ENCODE results near the gene TMEM239.
A peak's percentile ranks its signal among the peaks of the same experiment; 100 is the strongest.
"Not testable (repeated sequence)": the region's sequence is repeated elsewhere in the genome, so short reads cannot be mapped to it uniquely, and the experiment has no call there.

The TMEM239 gene

GRCh38 chr20:2820896-2821869 lies 5.0 kb downstream of the TMEM239 start:
- no peak for DNase-seq (ENCODE audit: low read depth)

DNA sequence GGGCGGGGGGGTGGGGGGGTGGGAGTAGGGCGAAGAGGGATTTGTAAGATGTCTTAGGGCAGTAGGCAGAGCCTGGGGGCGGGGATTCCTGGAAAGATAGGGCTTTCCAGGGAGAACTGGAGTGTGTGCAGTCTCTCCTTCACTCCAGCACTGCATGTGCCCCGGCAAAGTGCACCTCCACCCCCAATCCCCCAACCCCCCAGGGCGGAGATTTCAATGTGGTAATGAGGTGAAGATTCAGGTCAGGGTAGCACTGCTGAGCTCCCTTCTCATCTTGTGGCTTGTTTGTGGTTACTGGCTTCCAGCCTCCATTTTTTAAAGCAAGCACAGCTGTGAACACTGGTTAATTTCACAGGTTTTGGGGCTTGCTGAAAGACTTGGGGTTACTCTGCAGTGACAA lies 5.9 kb downstream of the TMEM239 start:
- DNase-seq (ENCODE audit: low read depth): no peak

GRCh38 chr20:2825761-2826160 lies 9.6 kb downstream of the TMEM239 start:
- DNase-seq (ENCODE audit: low read depth): no peak

DNA sequence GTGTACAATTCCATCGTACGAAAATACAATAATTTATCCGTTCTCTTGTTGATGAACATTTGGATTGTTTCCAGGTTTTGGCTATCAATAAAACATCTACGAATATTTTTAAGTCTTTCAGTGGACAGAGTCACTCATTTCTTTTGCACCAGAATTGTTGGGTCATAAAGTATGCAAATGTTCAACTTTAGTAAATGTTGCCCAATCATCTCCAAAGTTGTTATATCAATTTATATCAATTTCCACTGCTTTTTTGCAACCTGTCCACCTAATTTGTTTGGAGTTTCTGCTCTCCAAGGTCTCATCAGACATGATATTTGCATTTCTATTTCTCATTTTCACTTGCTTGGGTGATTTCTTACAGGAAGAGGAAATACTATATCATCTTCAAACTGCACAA lies 10.5 kb downstream of the TMEM239 start:
- no peak for DNase-seq (ENCODE audit: low read depth)

- DNase-seq (ENCODE audit: low read depth): no peak
Observed at GRCh38 chr20:2829376-2829775, 13.2 kb downstream of the TMEM239 start.

DNA sequence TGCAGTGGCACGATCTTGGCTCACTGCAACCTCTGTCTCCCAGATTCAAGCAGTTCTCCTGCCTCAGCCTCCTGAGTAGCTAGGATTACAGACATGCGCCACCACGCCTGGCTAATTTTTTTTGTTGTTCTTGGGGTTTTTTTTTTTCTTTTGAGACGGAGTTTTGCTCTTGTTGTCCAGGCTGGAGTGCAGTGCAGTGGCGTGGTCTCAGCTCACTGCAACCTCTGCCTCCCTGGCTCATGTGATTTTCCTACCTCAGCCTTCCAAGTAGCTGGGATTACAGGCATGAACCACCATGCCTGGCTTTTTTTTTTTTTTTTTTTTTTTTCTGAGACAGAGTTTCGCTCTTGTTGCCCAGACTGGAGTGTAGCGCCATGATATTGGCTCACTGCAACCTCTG lies 15.0 kb downstream of the TMEM239 start:
- not testable (repeated sequence) for DNase-seq (ENCODE audit: low read depth)

DNA sequence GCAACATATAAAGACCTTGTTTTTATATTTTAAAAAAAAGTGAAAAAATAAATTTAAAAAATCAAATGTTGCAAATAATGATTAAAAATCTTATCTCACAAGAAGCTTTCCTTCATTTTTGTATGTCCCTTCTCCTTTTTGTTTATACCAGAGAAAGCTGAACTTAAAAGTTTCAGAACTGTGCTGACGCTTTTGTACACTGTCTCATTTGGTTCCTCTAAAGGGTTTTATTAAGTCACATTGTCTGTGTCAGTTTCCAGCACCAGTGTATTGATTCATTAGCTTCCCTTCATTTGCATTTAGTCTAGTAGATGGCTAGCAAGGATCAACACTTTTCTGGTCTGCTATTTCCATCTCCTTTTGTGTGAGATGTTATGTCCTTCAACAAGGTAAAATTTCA lies 17.6 kb downstream of the TMEM239 start:
- no peak for DNase-seq (ENCODE audit: low read depth)

GRCh38 chr20:2834401-2835110 lies 18.4 kb downstream of the TMEM239 start:
- DNase-seq (ENCODE audit: low read depth): no peak

DNA sequence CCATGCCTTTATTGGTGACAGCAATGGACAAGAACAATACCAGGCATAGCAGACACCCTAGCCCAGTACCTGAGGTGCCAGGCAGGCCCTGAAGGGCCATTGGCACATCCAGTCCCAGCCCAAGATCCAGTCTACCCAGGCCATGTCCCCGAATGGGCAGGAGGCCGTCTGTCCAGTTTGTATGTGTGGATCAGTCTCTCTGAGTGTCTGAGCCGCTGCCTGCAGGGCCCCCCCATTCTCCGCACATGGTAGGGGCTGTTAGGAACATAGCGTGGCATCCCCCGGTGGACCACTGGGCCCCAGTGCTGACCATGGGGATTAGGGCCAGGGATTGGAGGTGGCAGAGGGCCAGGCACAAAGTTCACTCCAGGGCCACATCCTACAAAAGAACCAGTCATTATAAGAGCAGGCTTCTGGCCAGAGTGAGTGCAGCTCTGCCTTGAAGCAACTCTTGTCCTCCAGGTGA lies 19.2 kb downstream of the TMEM239 start:
- no peak for DNase-seq (ENCODE audit: low read depth)

DNA sequence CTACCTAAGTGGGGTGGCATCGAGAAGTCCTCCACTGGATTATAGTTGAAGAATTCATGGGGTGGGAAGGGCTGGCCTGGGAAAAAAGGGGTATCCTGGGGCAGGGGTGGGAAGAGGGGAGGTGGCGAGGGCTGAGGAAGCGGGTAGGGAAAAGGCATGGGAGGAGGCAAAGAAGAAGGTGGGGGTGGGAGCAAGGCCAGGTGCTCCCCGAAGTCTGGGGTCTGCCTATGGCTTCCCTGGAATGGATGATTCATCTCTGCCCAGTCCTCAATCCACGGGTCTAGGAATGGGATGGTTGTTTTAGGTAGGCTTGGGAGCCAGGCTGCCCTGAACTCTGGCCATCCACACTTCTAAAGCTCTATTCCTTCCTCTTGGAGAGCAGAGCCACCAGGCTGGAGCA lies 19.9 kb downstream of the TMEM239 start:
- no peak for DNase-seq (ENCODE audit: low read depth)

DNA sequence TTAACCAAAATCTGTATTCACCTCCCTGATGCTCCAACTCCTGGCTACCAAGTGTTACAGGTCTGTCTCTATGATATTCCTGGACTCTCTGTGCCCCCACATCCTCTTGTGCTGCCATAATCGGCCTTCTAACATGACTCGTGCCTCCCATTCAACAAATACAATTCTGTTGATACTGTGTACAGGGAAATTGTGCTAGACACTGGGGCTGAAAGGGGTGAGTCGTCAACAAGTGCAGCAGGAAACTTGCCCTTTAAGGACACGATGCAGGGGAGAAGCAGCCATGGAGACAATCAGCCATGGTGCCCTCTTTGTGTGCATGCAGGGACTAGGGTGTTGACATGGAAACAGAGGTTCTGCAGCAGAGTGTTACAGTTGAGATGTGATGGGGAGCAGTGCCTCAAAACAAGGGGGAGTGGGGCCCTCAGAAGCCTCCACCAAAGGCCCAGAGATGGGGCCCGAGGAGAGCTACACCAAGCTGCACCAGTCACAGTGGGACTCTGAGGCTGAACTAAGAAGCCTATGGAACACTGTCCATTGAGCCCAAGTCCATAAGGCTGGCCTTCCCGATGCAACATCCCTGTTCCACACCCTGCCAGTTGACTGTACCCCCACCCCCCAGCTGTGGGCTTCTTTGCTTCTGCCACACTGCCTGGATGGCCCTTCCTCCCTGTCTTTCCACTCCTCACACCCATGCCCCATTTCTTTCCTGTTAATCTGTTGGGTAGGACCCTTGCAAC lies 21.2 kb downstream of the TMEM239 start:
- no peak for DNase-seq (ENCODE audit: low read depth)

GRCh38 chr20:2838170-2838797 lies 22.1 kb downstream of the TMEM239 start:
- no peak for DNase-seq (ENCODE audit: low read depth)

GRCh38 chr20:2838847-2839671 lies 22.9 kb downstream of the TMEM239 start:
- DNase-seq (ENCODE audit: low read depth): no peak

DNA sequence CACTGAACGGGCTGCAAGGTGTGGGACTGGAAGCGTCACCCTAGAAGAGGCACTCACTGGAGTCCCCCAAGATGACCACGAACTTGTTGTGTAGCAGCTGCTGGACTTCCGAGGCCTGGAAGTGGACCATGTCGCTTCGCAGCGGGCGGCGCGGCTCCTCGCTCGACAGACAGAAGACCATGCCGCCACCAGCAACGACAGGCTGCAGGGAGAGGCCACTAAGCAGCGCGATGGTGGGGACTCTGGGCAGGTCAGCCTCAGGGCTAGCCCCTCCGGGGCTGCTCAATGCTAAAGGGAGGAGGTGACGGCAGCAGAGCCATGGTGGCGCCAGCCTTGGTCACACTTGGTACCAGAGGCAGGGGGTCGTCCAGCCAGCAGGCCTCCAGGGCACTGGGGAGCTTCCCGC lies 23.6 kb downstream of the TMEM239 start:
- DNase-seq (ENCODE audit: low read depth): no peak

DNA sequence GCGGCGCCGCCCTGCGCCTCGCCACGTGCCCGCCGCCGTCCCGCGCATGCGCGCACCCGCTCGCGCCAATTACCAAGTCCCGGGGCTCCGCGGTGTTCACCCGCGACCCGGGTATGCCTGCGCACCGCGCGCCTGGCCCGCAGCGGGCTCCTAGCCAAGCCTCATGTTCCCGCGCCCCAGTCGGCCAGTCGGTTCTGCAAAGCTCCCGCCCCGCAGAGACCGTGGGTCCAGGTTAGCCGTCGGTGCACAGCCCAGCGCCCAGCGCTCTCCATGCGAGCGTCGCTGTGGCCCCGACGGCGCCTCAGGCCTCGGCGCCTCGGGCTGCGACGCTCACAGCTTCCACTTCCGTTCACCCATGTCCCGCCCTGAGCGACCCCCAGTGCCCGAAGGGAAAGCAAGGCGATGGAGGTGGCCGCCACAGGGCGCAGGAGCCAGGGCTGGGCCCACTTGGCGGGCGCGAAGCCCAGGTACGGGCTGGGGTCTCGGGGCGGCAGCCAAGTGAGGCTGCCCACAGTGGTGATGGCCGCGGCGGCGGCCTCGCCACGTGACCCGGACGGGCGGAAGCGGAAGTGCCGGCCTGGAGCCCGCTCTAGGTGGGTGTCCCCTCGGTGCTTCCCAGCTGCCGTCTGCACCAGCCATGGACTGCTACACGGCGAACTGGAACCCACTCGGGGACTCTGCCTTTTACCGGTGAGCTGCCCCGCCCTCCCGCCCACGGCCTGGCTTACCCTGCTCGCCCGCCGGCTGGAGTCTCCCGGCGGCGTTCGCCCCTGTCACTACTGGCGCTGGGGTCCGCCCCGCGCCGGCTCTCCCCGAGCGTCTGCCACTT lies 24.2 kb downstream of the TMEM239 start, which contains the start of the genes PCED1A and VPS16:
Gene PCED1A (minus strand): TSS at position 518 of the 829 bp plus-strand sequence. CDS start 743 bp downstream, outside the sequence.
Gene VPS16 (plus strand): TSS at position 608 of the 829 bp plus-strand sequence. CDS start 30 bp downstream, at position 638.
- peak; percentile 90 for DNase-seq (ENCODE audit: low read depth)

- DNase-seq (ENCODE audit: low read depth): no peak
Observed at GRCh38 chr20:2840967-2841531, 24.9 kb downstream of the TMEM239 start.

DNA sequence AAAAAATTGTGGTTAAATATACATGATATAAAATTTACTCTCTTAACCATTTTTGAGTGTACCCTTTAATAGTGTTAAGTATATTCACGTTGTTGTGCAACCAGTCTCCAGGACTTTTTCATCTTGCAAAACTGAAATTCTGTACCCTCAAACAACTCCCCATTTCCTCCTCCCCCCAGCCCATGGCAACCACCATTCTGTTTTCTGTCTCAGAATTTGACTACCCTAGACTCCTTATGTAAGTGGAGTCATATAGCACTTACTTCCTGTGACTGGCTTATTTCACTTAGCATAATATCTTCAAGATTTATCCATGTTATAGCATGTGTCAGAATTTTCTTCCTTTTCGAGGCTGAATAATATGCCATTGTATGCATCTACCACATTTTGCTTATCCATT lies 29.4 kb downstream of the TMEM239 start:
- no peak for DNase-seq (ENCODE audit: low read depth)

- no peak for DNase-seq (ENCODE audit: low read depth)
Observed at GRCh38 chr20:2846698-2847097, 30.5 kb downstream of the TMEM239 start.

DNA sequence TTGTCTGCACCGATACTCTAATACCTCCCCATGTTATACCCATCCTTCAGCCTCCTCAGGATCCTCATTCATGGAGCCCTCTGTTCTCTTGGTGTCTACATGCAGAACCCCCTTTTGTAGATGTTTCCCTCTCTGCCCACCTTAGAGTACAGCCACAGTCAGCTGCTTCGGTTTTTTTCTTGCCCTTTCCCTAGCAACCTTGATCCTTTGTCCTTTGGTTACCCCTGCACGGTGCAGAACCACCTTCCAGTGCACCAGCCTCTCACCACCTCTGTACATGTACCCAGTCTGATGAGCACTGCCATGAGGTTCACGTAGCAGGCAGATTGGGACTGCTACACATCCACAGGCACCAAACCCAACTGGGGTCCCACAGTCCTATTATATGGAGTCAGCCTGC lies 31.6 kb downstream of the TMEM239 start:
- no peak for DNase-seq (ENCODE audit: low read depth)

Measured in activated T-cell treated with anti-CD3 and anti-CD28 coated beads for 48 hours (primary cell).